Stimulated activated effector memory CD8-positive, alpha-beta T cell treated with anti-CD3 and anti-CD28 coated beads, Interleukin-12 subunit alpha, Interleukin-12 subunit beta, amount 100 ng/mL, for 72 hours (primary cell): Measurements from ENCODE around the gene VSNL1.

Experiments
- ATAC-seq: fragments of 150-1000 bp; cut with Tn5 transposase; 2 replicates; pipeline ENCODE4 v1.10.0; 2021
- DNase-seq, 2 donors: peaks; one replicate each; pipeline ENCODE4 v3.0.0; 2021 to 2022; ENCODE audit warnings: low spot score in 2 of 2
- H3K27ac Mint-ChIP-seq: one replicate; pipeline ENCODE4 v1.8.0; 2022; ENCODE audit warnings: mild to moderate bottlenecking, mixed read lengths
- H3K36me3 Mint-ChIP-seq: one replicate; pipeline ENCODE4 v1.8.0; 2022; ENCODE audit warnings: mild to moderate bottlenecking, mixed read lengths
- H3K4me1 Mint-ChIP-seq: one replicate; pipeline ENCODE4 v1.8.0; 2022; ENCODE audit warnings: mixed read lengths
- H3K4me3 Mint-ChIP-seq: one replicate; pipeline ENCODE4 v1.8.0; 2022; ENCODE audit warnings: mild to moderate bottlenecking, mixed read lengths
- H3K9me3 Mint-ChIP-seq: one replicate; pipeline ENCODE4 v1.8.0; 2022; ENCODE audit warnings: mixed read lengths

The VSNL1 gene

GRCh38 chr2:17584689-17585088, 44.2 kb downstream of the VSNL1 start:
- ATAC-seq (no peak), DNase-seq (peak in 1 of 2 donors; percentile 8)
- H3K9me3 Mint-ChIP-seq: no peaks in the 10 kb centered on the region
- no peak overlapping the region for H3K4me3 Mint-ChIP-seq
- H3K27ac Mint-ChIP-seq: no peak overlapping the region
- no peaks in the 10 kb centered on the region for H3K36me3 Mint-ChIP-seq
- H3K4me1 Mint-ChIP-seq: no peaks in the 10 kb centered on the region

DNA sequence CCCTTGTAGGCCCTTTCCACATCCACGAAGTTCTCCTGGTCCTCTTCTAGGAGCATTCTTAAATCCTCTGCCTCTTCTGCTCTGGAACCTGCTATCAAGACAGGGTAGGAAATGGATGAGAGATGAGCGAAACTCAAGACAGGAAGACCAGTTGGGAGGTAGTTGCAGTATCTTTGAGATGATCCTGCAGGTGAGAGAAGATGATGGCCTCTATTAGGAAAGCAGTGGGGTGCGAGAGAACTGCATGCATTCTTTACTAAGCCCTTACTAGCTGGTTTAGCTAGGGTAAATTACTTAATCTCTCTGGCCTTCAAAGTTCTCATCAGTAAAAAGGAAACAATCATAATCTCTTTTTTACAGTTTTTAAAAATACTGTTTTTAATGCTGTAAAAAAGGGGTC, 47.0 kb downstream of the VSNL1 start:
- no peak overlapping the region for H3K4me3 Mint-ChIP-seq
- H3K27ac Mint-ChIP-seq: no peak overlapping the region
- DNase-seq (peak in 1 of 2 donors; percentile 2), ATAC-seq (no peak)
- no peaks in the 10 kb centered on the region for H3K9me3 Mint-ChIP-seq
- no peaks in the 10 kb centered on the region for H3K4me1 Mint-ChIP-seq
- H3K36me3 Mint-ChIP-seq: no peaks in the 10 kb centered on the region

- no peak for DNase-seq
Observed at GRCh38 chr2:17588031-17588430, 47.5 kb downstream of the VSNL1 start.

DNA sequence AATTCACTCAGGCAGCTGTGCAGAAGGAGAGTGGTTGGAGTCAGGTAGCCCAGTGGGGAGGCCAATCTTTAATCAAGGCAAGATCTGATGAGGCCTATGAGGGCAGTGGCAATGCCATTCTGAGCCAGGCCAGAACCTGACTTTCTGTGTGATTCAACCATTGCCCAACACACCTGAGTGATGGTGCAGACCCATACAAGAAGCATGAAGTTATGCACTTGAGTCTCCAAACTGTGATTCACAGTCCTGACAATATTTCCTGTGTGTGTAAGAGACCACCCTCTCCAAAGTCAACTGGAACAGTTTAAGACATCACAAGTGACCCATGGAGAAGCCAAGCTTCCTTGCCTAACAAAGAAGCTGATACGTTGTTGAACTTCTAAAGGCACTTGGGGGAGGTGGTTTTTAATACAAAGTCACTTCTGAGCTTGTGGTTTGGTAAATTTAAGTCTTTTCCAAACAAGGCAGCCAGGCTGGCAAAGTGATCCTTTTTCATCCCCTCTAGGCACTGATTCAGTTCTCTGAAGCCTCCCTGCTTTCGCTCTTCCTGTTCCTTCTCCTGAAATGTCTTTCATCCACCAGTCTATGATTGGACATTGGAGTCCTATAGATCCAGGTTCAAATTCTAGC, 49.0 kb downstream of the VSNL1 start:
- H3K36me3 Mint-ChIP-seq: no peaks in the 10 kb centered on the region
- H3K4me1 Mint-ChIP-seq: no peaks in the 10 kb centered on the region
- ATAC-seq (no peak), DNase-seq (peak in 1 of 2 donors; percentile 10)
- H3K27ac Mint-ChIP-seq: no peak overlapping the region
- H3K4me3 Mint-ChIP-seq: no peak overlapping the region
- no peaks in the 10 kb centered on the region for H3K9me3 Mint-ChIP-seq

More at GRCh38 chr2:17588031-17588430, 47.5 kb downstream of the VSNL1 start:
- no peak for ATAC-seq
- H3K36me3 Mint-ChIP-seq: no peaks in the 10 kb centered on the region
- no peaks in the 10 kb centered on the region for H3K4me1 Mint-ChIP-seq
- no peaks in the 10 kb centered on the region for H3K9me3 Mint-ChIP-seq
- no peak overlapping the region for H3K27ac Mint-ChIP-seq
- no peak overlapping the region for H3K4me3 Mint-ChIP-seq

GRCh38 chr2:17590342-17590911, 49.9 kb downstream of the VSNL1 start:
- Mint-ChIP-seq H3K9me3 (no peaks in the 10 kb centered on the region), H3K4me1 (no peaks in the 10 kb centered on the region), H3K36me3 (no peaks in the 10 kb centered on the region), H3K27ac (no peak overlapping the region), H3K4me3 (no peak overlapping the region)
- ATAC-seq (no peak), DNase-seq (no peak)

GRCh38 chr2:17591846-17592245, 51.4 kb downstream of the VSNL1 start:
- Mint-ChIP-seq H3K27ac (no peak overlapping the region), H3K4me1 (no peaks in the 10 kb centered on the region), H3K36me3 (no peaks in the 10 kb centered on the region), H3K4me3 (no peak overlapping the region), H3K9me3 (no peaks in the 10 kb centered on the region)
- ATAC-seq (no peak), DNase-seq (peak in 1 of 2 donors; percentile 13)

GRCh38 chr2:17592731-17593409, 52.4 kb downstream of the VSNL1 start:
- no peak overlapping the region for H3K4me3 Mint-ChIP-seq
- no peak overlapping the region for H3K27ac Mint-ChIP-seq
- H3K4me1 Mint-ChIP-seq: no peaks in the 10 kb centered on the region
- DNase-seq (no peak), ATAC-seq (no peak)
- H3K36me3 Mint-ChIP-seq: no peaks in the 10 kb centered on the region
- no peaks in the 10 kb centered on the region for H3K9me3 Mint-ChIP-seq

- ATAC-seq: no peak
- H3K9me3 Mint-ChIP-seq: no peaks in the 10 kb centered on the region
- H3K4me3 Mint-ChIP-seq: no peak overlapping the region
- H3K36me3 Mint-ChIP-seq: no peaks in the 10 kb centered on the region
- no peak for DNase-seq
- no peak overlapping the region for H3K27ac Mint-ChIP-seq
- no peaks in the 10 kb centered on the region for H3K4me1 Mint-ChIP-seq
Observed at GRCh38 chr2:17593445-17593840, 52.9 kb downstream of the VSNL1 start.

GRCh38 chr2:17593841-17594491, 53.5 kb downstream of the VSNL1 start:
- Mint-ChIP-seq H3K9me3 (no peaks in the 10 kb centered on the region), H3K36me3 (no peaks in the 10 kb centered on the region), H3K4me1 (no peaks in the 10 kb centered on the region), H3K27ac (no peak overlapping the region), H3K4me3 (no peak overlapping the region)
- no peak for ATAC-seq
- DNase-seq: peak in 1 of 2 donors; percentile 10

- ATAC-seq: no peak
- no peak for DNase-seq
- no peak overlapping the region for H3K4me3 Mint-ChIP-seq
- H3K4me1 Mint-ChIP-seq: no peaks in the 10 kb centered on the region
- no peaks in the 10 kb centered on the region for H3K36me3 Mint-ChIP-seq
- no peak overlapping the region for H3K27ac Mint-ChIP-seq
- H3K9me3 Mint-ChIP-seq: no peaks in the 10 kb centered on the region
Observed at GRCh38 chr2:17594533-17595401, 54.3 kb downstream of the VSNL1 start.

GRCh38 chr2:17599617-17600016, 59.1 kb downstream of the VSNL1 start:
- no peak for ATAC-seq
- Mint-ChIP-seq H3K36me3 (no peaks in the 10 kb centered on the region), H3K27ac (no peak overlapping the region), H3K9me3 (no peaks in the 10 kb centered on the region), H3K4me1 (no peaks in the 10 kb centered on the region), H3K4me3 (no peak overlapping the region)
- no peak for DNase-seq

DNA sequence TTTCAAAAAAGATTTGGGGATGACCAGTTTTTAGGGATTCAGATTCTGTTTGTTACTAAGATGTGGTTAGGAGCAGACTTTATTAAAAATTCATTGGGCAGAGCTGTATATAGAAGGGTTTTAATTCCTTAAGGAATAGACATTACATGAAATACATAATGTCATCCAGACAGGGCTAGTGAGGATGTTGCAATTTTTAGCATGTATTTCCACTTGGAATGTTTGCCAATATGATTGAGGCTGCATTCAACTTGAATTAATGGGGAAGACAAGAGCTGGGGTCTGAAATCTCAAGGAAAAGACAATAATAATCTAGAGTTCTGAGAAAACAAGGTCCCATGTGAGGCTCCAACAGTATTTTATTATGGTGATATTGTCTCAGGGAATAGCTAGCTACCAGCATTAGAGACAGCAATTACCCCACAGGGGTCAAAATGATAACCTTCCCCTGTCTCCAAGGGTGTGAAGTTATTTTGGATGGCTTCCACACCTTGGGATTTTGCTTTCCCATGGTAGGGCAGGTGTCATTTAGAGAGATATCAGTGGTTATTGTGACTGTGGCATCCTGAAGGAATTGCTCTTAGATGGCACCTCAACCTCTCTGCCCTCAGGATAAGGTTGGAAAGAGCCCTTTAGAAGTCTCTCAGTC, 60.2 kb downstream of the VSNL1 start:
- Mint-ChIP-seq H3K9me3 (no peaks in the 10 kb centered on the region), H3K4me1 (no peaks in the 10 kb centered on the region), H3K27ac (no peak overlapping the region), H3K36me3 (no peaks in the 10 kb centered on the region), H3K4me3 (no peak overlapping the region)
- ATAC-seq (no peak), DNase-seq (no peak)

DNA sequence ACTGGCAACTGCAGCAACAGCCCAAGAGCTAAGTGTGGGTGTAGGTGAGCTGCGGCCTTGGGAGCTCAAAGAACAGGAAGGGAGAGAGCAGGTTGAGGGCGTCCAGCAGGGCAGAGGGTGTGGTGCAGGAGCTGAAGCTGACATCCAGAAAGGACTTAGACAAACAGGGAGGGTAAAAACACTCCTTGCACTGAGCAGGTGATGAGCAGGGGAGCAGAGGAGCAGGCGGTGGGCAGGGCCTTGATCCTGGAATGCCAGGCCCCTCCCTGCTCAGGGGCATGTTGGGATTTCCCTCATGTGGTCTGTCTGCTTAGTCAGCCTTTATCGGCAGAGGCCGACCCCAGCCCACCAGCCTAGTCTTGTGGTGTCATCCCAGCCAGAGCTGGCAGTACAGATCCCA, 63.6 kb downstream of the VSNL1 start:
- Mint-ChIP-seq H3K27ac (no peak overlapping the region), H3K4me3 (no peak overlapping the region), H3K4me1 (no peaks in the 10 kb centered on the region), H3K36me3 (no peaks in the 10 kb centered on the region), H3K9me3 (no peaks in the 10 kb centered on the region)
- ATAC-seq (no peak), DNase-seq (no peak)

DNA sequence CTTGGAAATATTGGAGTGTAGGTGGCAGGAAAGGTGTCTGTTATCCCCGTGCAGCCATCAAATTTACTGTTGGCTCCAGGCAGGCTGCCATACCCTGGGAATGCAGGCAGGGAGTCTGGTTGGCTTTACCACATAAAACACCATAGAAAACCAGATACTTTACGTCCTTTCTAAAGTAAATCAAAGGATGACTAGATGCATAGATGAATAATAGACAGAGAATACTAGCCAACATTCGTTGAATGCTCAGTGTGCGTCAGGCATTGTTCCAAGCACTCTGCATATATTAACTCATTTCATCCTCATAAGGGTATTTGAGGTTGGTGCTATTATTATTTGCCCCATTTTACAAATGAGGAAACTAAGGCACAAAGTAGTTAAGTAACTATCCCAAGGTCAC, 65.2 kb downstream of the VSNL1 start:
- H3K9me3 Mint-ChIP-seq: no peaks in the 10 kb centered on the region
- no peak for DNase-seq
- no peaks in the 10 kb centered on the region for H3K4me1 Mint-ChIP-seq
- no peak overlapping the region for H3K4me3 Mint-ChIP-seq
- ATAC-seq: no peak
- no peaks in the 10 kb centered on the region for H3K36me3 Mint-ChIP-seq
- H3K27ac Mint-ChIP-seq: no peak overlapping the region

GRCh38 chr2:17606851-17607250, 66.4 kb downstream of the VSNL1 start:
- Mint-ChIP-seq H3K9me3 (no peaks in the 10 kb centered on the region), H3K27ac (no peak overlapping the region), H3K4me3 (no peak overlapping the region), H3K36me3 (no peaks in the 10 kb centered on the region), H3K4me1 (no peaks in the 10 kb centered on the region)
- DNase-seq: no peak
- ATAC-seq: no peak
